Fibroblast of pulmonary artery (primary cell): ENCODE data around the gene MUC6.

ENCODE experiments used
- DNase-seq: peaks from one replicate; pipeline ENCODE4 v3.0.0-alpha.2; 2010; ENCODE audit warnings: low read depth
- H3K4me3 ChIP-seq: replicated peaks from 2 replicates; pipeline ENCODE4 v1.5.1; 2011; ENCODE audit warnings: low read depth, mild to moderate bottlenecking, control low read depth, low read length, moderate library complexity
- TF ChIP-seq, protein P1 (sequence below): IDR thresholded peaks from 2 replicates; pipeline ENCODE4 v1.5.1; 2011; ENCODE audit warnings: mild to moderate bottlenecking, control low read depth, low read length, inconsistent platforms; ENCODE audit errors: missing control alignments

Gene MUC6

DNA sequence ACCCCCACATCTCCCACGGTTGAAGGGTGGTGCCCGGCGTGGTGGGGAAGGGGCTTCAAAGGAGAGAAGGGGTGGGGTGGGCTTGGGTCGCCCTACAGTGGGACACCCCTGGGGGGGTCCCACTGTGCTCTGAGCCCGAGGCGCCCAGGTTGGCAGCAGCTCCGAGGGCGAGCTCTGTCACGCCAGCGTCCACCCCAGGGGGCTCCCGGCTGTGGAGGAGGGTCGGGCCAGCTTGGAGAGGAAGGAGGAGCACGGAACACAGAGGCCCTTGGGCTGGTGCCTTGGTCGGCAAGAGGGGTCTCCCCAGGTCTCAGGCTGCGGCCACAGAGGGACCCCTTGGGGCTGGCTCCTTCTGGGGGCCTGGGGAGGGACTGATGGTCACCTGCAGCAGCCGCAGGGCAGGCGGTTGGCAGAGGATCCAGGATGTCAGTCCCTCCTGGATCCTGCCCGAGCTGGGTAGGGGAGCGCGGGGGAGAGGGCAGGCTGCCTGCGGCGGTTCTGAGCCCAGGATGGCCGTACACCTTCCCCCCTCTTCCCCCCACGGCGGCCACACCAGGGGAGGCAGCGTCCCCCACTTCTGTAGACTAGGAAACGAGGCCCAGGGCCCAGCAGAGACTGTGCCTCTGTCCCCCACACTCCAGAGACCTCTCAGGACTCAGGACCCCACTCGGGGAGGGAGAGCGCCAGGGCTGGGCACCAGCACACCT is 788 bp downstream of the MUC6 start:
- no peak for DNase-seq
- no peak overlapping the region for H3K4me3 ChIP-seq
- TF ChIP-seq, protein P1, sequence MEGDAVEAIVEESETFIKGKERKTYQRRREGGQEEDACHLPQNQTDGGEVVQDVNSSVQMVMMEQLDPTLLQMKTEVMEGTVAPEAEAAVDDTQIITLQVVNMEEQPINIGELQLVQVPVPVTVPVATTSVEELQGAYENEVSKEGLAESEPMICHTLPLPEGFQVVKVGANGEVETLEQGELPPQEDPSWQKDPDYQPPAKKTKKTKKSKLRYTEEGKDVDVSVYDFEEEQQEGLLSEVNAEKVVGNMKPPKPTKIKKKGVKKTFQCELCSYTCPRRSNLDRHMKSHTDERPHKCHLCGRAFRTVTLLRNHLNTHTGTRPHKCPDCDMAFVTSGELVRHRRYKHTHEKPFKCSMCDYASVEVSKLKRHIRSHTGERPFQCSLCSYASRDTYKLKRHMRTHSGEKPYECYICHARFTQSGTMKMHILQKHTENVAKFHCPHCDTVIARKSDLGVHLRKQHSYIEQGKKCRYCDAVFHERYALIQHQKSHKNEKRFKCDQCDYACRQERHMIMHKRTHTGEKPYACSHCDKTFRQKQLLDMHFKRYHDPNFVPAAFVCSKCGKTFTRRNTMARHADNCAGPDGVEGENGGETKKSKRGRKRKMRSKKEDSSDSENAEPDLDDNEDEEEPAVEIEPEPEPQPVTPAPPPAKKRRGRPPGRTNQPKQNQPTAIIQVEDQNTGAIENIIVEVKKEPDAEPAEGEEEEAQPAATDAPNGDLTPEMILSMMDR = no peak

DNA sequence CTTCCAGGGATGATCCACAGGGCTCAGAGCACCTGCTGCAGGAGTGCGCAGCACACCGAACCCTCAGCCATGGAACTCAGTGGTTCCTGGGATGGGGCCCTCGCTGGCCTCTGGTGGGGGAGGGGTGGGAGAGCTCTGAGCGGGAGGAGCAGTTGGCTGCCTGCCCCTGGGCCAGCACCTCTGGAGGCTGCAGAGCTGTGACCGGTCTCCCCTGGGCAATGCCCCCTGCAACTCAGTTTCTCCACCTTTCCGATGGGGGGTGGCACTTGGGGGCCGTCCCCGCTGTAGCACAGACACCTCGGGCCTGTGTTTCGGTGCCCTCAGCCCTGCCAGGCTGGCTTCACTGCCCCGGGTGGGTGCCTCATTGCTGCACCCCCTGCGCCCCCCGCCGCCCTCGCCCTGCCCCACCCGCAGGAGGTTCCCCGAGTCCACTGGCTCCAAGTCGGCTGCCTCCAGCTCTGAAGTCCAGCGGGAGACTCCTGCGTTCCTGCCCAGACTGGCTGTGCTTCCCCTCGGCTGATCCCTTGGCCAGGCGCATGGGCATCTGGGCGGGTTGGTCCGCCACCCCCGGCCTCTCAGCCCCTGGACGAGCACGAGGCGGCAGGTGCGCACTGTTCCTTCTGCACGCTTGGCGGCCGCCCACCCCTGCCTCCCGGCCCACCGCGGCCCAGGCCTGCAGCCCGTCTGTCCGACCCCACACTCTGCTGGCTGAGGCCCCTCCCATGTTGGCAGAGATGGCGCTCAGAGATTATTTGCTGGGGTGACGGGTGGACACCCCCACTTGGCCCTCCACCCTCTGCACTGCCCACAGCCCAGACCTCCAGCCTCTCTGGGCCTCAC is 1.8 kb downstream of the MUC6 start:
- TF ChIP-seq, protein P1 = no peak
- DNase-seq = no peak
- H3K4me3 ChIP-seq = no peak overlapping the region

DNA sequence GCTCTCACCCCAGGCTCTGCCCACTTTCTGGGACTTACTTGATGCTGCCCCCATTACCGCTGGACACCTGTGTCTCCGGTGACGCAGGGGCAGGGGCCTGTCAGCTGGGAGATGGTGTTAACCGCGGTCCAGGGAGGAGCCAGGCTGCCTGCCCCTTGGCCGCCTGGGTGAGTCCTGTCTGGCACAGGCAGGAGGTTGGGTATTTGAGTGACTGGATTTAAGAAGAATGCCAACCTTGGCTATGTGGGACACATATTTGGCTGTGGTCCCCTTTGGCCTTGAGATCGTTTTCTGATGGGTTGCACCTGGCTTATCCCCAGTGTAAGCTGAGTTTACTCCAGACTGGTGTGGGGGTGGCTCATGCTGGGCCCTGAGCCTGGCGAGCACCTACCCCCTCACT is 2.5 kb downstream of the MUC6 start:
- TF ChIP-seq, protein P1 = no peak
- H3K4me3 ChIP-seq = no peak overlapping the region
- no peak for DNase-seq

- no peak overlapping the region for H3K4me3 ChIP-seq
- no peak for DNase-seq
- TF ChIP-seq, protein P1 = no peak
These were observed 3.3 kb downstream of the MUC6 start for GRCh38 chr11:1033016-1033798.

GRCh38 chr11:1032310-1032891 is 4.1 kb downstream of the MUC6 start:
- TF ChIP-seq, protein P1 = no peak
- no peak for DNase-seq
- no peak overlapping the region for H3K4me3 ChIP-seq

GRCh38 chr11:1031121-1031899 is 5.2 kb downstream of the MUC6 start:
- H3K4me3 ChIP-seq = no peak overlapping the region
- TF ChIP-seq, protein P1 = no peak
- DNase-seq = no peak
